K562 (cell line): ENCODE data around the gene HFE.

Experiments
- CBFB ChIP-seq: sonication (generic); formaldehyde crosslinking; IDR thresholded peaks from 2 replicates; pipeline ENCODE4 v1.4.0; 2020; ENCODE audit warnings: mild to moderate bottlenecking, missing genetic modification reagents
- CTBP1 ChIP-seq: fragments of 450-650 bp; IDR thresholded peaks from 2 replicates; pipeline ENCODE4 v1.6.1; 2016; ENCODE audit warnings: borderline replicate concordance
- GABPA ChIP-seq: fragments of 200-800 bp; sonication (Bioruptor generic); conservative IDR thresholded peaks from 2 replicates; pipeline ENCODE4 v1.6.1; 2016; ENCODE audit warnings: low read depth, missing genetic modification characterization, missing compliant biosample characterization
- HMGN3 ChIP-seq: IDR thresholded peaks from 2 replicates; pipeline ENCODE4 v1.6.1; 2011; ENCODE audit warnings: borderline replicate concordance, low read depth, mild to moderate bottlenecking, mixed read lengths, low read length; ENCODE audit not compliant: insufficient read length; ENCODE audit errors: extremely low read depth
- JUNB ChIP-seq: fragments of 450-650 bp; formaldehyde crosslinking; conservative IDR thresholded peaks from 2 replicates; pipeline ENCODE4 v1.4.0; 2020; ENCODE audit warnings: mild to moderate bottlenecking
- POLR2A ChIP-seq: fragments of 450-650 bp; conservative IDR thresholded peaks from 2 replicates; pipeline ENCODE4 v1.6.1; 2016
- PTRF ChIP-seq: fragments of 450-650 bp; IDR thresholded peaks from 2 replicates; pipeline ENCODE4 v1.6.1; 2016; ENCODE audit warnings: mild to moderate bottlenecking, missing genetic modification characterization, missing compliant biosample characterization
- TCF7 ChIP-seq: sonication (generic); IDR thresholded peaks from 2 replicates; pipeline ENCODE4 v1.6.1; 2016; ENCODE audit warnings: antibody characterized with exemption, borderline replicate concordance
- ZBTB49 ChIP-seq: sonication (generic); formaldehyde crosslinking; IDR thresholded peaks from 2 replicates; pipeline ENCODE4 v1.8.0; 2022; ENCODE audit warnings: missing genetic modification reagents, mild to moderate bottlenecking, borderline replicate concordance
- ZFX ChIP-seq: sonication (generic); formaldehyde crosslinking; IDR thresholded peaks from 2 replicates; pipeline ENCODE4 v1.8.0; 2022; ENCODE audit warnings: mild to moderate bottlenecking, missing genetic modification reagents, moderate library complexity
- ZNF212 ChIP-seq: fragments of 450-650 bp; formaldehyde crosslinking; IDR thresholded peaks from 2 replicates; pipeline ENCODE4 v1.4.0; 2020; ENCODE audit warnings: mild to moderate bottlenecking

GRCh38 chr6:26067367-26067766 lies 19.9 kb upstream of the HFE start:
- TF ChIP-seq ZBTB49 (CRISPR knock-in tag) (no peak), CBFB (CRISPR knock-in tag) (no peak), POLR2A (no peak), ZFX (CRISPR knock-in tag) (no peak), JUNB (no peak), GABPA (tag) (no peak), CTBP1 (no peak), HMGN3 (no peak), ZNF212 (CRISPR knock-in tag) (no peak), PTRF (tag) (no peak), TCF7 (no peak)
